ENCODE data around the gene DPF3. TPM values are rescaled to one million over a fixed set of nuclear protein-coding genes. Genes with fewer than 3 reads are reported as not detected.

The DPF3 gene
- total and polyA plus RNA-seq, 2 of the 13 experiments (the other 11 are each of a cell fraction or from before 2014, with no cell fraction given) = 0.09 to 0.60 TPM

GRCh38 chr14:72830786-72831594, 62.9 kb downstream of the DPF3 start:
- 33% methylated on average over 16 of the region's 16 CpGs for WGBS (ENCODE audit: low lambda C conversion rate)
- POLR2A ChIA-PET = no interaction called here
- ATAC-seq = no peak
- intact Hi-C loops (cut with micrococcal nuclease; ENCODE audit: unreplicated experiment) (no loop called here), in situ Hi-C loops (cut with HindIII; ENCODE audit: extremely low pct_ligation_motif_present, low pct_unique_long_range_greater_than_20kb) (no loop called here)
- H3K27ac ChIP-seq (ENCODE audit: extremely low read length, insufficient read depth, low read length) = no peak overlapping the region
- no peak overlapping the region for H2AFZ ChIP-seq (ENCODE audit: low read length)
- CTCF ChIA-PET (ENCODE audit: low intra/inter-chr PET ratio, low total read pairs) = no interaction called here
- no peak overlapping the region for H3K4me2 ChIP-seq (ENCODE audit: low read depth, low read length)
- no peak overlapping the region for H3K9ac ChIP-seq (ENCODE audit: insufficient read depth, low read depth, low read length)
- no peak overlapping the region for H3K4me3 ChIP-seq (replicated peaks in 1 of 3; ENCODE audit: insufficient read depth in 1 of 3, low read depth in 2 of 3, low read length in 3 of 3)
- H3K27me3 ChIP-seq (ENCODE audit: control insufficient read depth in 1 of 2, insufficient read depth in 2 of 2, low read length in 2 of 2) = no peaks in the 10 kb centered on the region; a peak in 1 of 5 replicates
- TF ChIP-seq MNT (IDR thresholded peaks at IDR 0.05) (no peak), KLF13 (CRISPR knock-in tag; IDR thresholded peaks at IDR 0.05) (no peak), KDM5A (IDR thresholded peaks at IDR 0.05; ENCODE audit: borderline replicate concordance, low read length) (no peak), ZNF382 (CRISPR knock-in tag; IDR thresholded peaks at IDR 0.05; ENCODE audit: borderline replicate concordance) (no peak), ZNF569 (CRISPR knock-in tag; IDR thresholded peaks at IDR 0.05; ENCODE audit: borderline replicate concordance) (no peak), POLR2A (IDR thresholded peaks at IDR 0.05; ENCODE audit: insufficient read depth in 1 of 2, low read depth in 2 of 2, low read length in 2 of 2) (no peak), HOMEZ (CRISPR knock-in tag; IDR thresholded peaks at IDR 0.05; ENCODE audit: low read depth) (no peak), HINFP (CRISPR knock-in tag; IDR thresholded peaks at IDR 0.05; ENCODE audit: low read depth) (no peak), RERE (CRISPR knock-in tag; IDR thresholded peaks at IDR 0.05; ENCODE audit: low read depth) (no peak), ZNF180 (CRISPR knock-in tag; IDR thresholded peaks at IDR 0.05; ENCODE audit: borderline replicate concordance, low read depth) (no peak), CREB3 (CRISPR knock-in tag; IDR thresholded peaks at IDR 0.05) (no peak)
- no peaks in the 10 kb centered on the region for H4K20me1 ChIP-seq (ENCODE audit: insufficient read depth, low read length)
- DNase-seq (ENCODE audit: low spot score) = no peak
- no peaks in the 10 kb centered on the region for H3K9me3 ChIP-seq (ENCODE audit: low read length)
- no peaks in the 10 kb centered on the region for H3K79me2 ChIP-seq (ENCODE audit: insufficient read depth, low read length)
- BruUV-seq (replicated peaks) = no TSS peak
- FAIRE-seq = no peak
- H3K4me1 ChIP-seq (ENCODE audit: insufficient read depth, low read length) = no peaks in the 10 kb centered on the region
- no peaks in the 10 kb centered on the region for H3K36me3 ChIP-seq (replicated peaks in 1 of 2; ENCODE audit: control insufficient read depth in 1 of 2, insufficient read depth in 2 of 2, low read length in 2 of 2)
